Anterior cingulate cortex (tissue), 58 donors: ENCODE results near the gene EMILIN1.
A peak's percentile ranks its signal among the peaks of the same experiment; 100 is the strongest.
"Not testable (repeated sequence)": the region's sequence is repeated elsewhere in the genome, so short reads cannot be mapped to it uniquely, and the experiment has no call there.

Experiments used
- DNase-seq, 58 donors: peaks; one replicate each; lab custom pipeline; 2025; lab: John Stamatoyannopoulos, UW

Gene EMILIN1

GRCh38 chr2:27118525-27119329 is 40.3 kb downstream of the EMILIN1 start, which contains the start of gene CGREF1:
Gene CGREF1, minus strand, starts transcription at chr2:27119128. Its CDS starts 14,762 bp downstream, at chr2:27104366.
- peak in 12 of 58 donors; percentile 8 to 37 (median 26) for DNase-seq

- not testable (repeated sequence) for DNase-seq
Measured at GRCh38 chr2:27119330-27119670, 40.9 kb downstream of the EMILIN1 start.

- DNase-seq, result no peak
Measured at GRCh38 chr2:27121906-27122305, 43.5 kb downstream of the EMILIN1 start.

DNA sequence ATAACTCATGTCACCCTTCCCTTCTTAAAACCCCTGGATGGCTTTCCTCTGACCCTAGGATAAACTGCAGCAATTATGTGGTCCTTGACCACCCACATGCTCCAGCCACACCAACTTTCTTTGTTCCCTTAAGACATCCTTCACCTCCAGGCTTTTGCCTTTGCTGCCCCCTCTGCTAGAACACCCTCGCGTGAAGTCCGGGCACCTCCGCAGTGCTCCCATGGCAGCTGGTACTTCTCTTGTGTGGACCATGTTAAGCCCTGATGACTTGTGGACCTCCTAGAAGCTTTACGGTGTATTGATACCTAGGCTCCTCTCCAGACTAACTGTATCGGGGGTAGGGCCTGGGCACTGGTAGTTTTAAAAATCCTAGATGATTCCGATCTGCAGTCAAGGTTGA is 44.4 kb downstream of the EMILIN1 start:
- no peak for DNase-seq

- peak in 55 of 58 donors; percentile 10 to 77 (median 55) for DNase-seq
Measured at GRCh38 chr2:27123302-27124150, 45.1 kb downstream of the EMILIN1 start, which contains the start of gene ABHD1. Gene ABHD1, plus strand, starts transcription at chr2:27123815. Its CDS starts 134 bp downstream, at chr2:27123949.

GRCh38 chr2:27125104-27125503 is 46.7 kb downstream of the EMILIN1 start:
- DNase-seq, result no peak

DNA sequence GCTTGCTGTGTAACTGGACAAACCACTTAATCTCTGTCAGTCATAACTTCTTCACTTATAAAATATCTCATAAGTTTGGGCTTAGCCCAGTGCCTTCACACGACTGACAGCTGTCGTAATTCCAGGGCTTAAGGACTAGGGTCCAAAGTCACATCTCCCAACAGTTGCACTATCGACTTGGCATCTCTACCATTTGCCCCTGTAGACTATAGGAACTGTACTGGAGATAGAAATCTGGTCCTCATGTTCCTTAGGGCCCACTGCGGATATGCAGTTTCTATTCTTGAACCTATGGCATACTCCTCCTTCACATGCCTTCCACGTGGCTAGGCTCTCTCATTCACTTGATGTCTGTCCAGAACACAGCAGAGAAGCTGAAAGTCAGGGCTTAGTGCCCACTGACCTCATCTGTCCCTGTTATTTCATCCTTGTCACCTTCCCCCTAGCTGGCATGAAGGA is 47.9 kb downstream of the EMILIN1 start:
- DNase-seq, result no peak

- no peak for DNase-seq
Measured at GRCh38 chr2:27127883-27128667, 49.7 kb downstream of the EMILIN1 start.

- no peak for DNase-seq
Measured at GRCh38 chr2:27128668-27129571, 50.5 kb downstream of the EMILIN1 start.

DNA sequence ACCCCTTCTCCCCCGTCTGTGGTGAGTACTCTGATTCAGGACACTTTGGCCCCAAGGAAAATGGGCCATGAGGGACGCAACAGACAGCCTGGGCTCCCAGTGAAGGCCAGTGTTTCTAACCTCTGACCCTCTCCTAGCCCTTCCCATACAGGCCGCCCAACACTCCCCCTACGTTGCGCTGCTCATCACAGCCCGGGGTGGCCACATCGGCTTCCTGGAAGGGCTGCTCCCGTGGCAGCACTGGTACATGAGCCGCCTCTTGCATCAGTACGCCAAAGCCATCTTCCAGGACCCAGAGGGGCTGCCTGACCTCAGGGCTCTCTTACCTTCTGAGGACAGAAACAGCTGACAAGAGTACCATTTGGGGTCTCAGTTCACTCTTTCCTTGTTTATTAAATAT is 52.0 kb downstream of the EMILIN1 start:
- DNase-seq, result no peak

DNA sequence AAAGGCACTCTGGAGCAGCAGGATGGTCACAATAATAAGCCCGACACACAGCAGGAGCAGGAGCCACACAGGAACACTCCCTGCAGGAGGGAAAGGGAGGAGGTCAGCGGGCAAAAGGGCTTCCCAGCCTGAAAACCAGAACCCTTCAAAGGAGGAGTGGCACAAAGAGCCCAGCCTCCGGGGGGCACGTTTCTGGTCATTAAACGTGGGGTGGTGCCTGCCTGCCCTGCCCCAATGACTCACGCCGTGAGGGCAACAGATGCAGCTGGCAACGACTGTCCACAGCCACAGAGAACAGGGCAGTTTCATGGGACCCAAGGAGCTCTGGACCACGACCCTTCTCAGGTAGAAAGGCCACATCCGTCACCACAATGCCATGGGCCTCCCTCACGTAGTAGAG is 53.0 kb downstream of the EMILIN1 start:
- DNase-seq, result no peak

GRCh38 chr2:27133195-27133875 is 54.9 kb downstream of the EMILIN1 start:
- peak in 1 of 58 donors; percentile 15 for DNase-seq

GRCh38 chr2:27133905-27134780 is 55.7 kb downstream of the EMILIN1 start, which contains the start of gene PREB:
Gene PREB, minus strand, starts transcription at chr2:27134636. Its CDS starts 215 bp downstream, at chr2:27134421.
- peak; percentile 75 to 97 (median 93) for DNase-seq

DNA sequence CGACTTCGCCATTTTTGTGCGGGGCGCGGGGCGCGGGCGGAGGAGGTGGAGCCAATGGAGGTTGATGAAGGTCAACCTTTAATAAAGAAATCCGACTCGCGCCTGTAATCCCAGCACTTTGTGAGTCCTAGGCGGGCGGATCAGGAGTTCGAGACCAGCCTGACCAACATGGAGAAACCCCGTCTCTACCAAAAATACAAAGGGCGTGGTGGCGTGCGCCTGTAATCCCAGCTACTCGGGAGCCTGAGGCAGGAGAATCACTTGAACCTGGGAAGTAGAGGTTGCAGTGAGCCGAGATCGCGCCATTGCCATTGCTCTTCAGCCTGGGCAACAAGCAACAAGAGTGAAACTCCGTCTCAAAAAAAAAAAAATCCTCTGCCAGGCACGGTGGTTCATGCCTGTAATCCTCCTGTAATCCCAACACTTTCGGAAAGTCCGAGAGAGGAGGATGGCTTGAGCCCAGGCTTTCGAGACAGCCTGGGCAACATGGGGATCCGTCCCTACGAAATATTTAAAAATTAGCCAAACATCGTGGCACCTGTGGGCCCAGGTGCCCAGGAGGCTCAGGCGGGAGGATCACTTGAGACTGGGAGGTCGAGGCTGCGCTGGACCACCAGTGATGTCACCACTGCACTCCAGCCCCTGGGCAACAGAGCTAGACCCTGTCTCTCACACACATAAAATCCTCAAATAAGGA is 56.5 kb downstream of the EMILIN1 start:
- no peak for DNase-seq

DNA sequence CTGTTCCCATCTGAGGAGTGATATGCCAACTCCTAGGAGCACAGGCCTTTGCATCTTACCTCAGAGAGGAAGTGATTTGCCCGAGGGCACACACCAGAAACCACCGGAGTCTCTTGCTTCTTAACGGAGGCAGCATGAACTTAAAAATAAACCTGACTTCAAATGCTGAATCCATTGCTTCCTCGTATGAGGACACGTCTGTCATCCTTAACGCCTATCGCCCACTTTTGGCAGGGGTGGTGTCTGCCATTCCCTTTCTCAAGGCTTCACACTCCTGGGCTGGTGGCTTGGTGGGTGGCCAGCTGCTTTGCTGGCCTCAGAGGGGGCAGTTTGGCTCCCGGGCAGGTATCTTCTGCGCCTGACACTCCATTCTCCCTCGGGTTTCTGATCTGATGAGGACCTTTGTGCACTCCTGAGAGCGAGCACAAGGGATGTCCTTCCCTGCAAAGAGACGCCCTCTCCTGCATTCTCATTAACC is 57.1 kb downstream of the EMILIN1 start:
- DNase-seq, result no peak
